NCI-H2029 (cell line): ENCODE data around the gene GOLIM4.

Experiments
- DNase-seq: peaks from one replicate; lab custom pipeline; 2025; lab: John Stamatoyannopoulos, UW

Gene GOLIM4

DNA sequence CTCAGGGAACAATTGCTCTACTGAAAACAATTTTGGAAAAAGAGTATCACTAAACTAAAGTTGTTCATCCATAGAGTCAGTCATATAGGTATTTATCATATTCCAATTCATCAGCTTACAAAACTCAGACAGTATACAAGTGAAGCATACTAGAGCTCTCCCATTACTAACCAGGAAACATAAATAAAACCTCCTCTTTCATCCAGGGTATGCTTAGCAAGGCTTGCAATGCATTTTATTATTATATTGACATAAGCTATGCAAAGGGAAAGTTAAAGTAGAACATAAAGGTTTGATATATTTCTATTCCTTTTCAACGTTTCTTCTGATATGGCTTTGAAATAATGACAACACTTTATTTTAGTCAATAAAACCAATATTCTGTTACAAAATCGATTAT lies 106.7 kb downstream of the GOLIM4 start:
- DNase-seq = no peak

DNA sequence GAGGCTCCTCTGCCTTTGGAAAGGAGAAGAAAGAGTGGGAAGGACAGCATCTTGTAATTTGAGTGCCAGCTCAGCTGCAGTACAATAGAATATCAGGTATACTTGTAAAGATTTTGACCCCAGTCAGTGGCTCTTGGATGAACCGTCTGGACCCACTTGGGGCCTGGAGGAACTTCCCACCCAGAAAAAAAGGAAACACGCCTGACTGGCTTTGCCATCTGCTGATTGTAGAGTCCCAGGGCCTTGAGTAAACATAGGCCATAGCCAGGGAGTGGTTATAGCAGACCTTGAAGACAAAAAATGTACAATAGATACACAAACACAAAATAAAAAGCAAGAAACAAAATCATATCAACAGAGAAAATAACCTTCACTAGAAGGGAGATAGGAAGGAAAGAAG lies 112.1 kb downstream of the GOLIM4 start:
- DNase-seq = peak; percentile 16

DNA sequence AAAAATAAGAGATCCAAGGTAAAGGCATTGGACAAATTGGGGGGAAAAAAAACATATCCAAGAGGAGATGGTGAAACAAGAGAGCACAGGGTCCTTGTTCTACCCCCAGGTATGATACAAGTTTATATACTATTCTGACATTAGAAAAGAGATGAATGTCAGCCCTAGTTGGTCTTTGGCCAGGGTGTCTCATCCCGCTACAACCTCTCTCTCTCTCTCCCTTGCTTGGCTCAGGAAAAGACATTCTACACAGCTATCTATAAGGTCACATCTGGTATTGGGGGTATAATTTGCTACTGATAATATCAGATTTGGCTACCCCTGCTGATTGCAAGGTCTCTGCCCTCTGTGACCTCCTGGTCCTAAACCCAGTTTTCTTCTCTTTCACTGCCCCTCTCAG lies 117.2 kb downstream of the GOLIM4 start:
- no peak for DNase-seq

DNA sequence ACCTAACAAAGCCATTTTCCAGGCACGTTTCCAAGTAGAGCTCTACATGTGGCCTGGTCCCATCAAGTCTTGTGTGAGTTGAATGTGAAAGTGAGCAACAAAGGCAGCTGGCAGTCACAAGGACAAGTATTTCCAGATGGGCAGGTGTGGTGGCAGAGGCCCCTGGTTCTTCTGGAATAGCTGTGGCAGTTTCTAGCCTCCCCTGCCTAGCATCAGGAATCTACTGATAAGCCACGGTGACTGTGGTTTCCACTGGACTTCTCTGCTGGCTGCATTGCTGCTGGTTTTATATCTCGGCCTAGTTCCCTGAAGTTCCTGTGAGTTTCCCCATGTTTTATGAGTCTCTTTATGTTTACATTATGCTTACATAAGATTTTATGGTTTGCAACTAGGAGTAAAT lies 117.7 kb downstream of the GOLIM4 start:
- peak; percentile 67 for DNase-seq

DNA sequence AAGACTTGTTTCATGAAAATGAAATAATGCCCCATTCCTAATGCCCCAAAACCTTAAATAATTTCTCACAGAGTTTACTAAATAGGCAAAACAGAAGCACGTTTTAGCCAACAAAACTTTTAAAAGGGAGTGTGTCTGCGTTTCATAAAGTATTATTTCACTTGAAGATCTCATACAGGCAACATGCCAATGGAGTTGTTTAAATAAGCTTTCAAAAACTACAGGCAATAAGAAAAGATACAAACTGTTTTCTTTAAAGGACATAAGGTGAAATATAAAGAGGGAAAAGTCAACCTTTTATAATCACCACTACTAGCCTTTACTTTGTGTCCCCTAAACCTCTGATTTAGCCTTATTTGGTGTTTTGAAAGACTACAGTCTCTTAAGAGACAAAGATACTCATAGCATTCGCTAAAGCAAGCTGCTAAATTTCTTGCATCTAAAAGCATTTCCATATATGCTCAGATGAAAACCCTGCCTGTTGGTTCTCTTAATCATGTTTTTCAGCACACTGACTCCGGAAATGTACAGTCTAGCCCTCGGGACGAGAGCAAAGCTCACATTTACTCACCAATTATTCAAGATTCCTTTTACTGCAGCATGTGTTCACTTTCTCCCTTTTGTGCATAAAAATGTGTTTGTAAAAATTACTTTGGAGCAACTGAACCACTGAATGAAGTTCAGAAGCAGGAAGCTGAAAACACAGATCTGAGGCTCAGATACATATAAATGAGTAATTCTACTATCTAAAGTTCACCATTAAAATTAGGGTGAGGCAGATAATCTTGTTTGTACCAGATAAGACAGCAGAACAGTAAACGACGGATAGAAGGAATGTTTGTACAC lies 119.0 kb downstream of the GOLIM4 start:
- DNase-seq = no peak

DNA sequence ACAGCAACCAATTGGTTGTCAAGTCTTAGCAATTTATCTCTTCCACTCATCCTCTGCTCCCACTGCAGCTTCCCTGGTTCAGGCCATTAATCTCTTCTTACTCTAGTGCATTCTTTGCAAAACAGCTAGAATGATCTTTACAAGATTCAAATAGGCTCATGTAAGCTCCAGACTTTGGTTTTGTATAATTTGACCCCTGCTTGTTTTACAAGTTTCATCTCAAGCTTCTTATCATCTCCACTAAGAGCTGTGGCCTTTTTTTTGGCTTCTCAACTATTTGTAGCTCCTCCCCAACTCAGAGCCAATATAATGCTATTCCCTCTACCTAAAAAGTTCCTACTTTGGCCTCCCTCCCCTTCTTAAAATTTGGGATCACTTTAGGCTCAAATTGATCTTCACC lies 121.8 kb downstream of the GOLIM4 start:
- DNase-seq = no peak

DNA sequence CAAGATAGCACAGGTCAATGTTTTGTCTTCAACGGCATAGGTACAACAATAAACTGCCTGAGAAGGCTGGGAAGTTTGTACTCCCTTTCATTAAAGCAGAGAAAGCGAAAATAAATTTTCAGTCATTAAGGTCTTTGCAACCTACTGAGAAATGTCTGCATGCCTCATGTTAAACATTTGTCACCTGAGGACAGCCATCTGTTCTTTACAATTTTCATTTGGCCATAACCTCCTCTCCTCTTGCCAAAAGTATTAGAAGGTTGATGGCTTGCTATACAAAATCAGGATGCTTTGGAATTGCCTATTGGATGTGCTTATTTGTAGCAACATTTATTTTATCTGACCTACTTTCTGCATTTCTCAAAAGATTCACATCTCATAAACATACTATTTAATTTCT lies 122.7 kb downstream of the GOLIM4 start:
- no peak for DNase-seq

DNA sequence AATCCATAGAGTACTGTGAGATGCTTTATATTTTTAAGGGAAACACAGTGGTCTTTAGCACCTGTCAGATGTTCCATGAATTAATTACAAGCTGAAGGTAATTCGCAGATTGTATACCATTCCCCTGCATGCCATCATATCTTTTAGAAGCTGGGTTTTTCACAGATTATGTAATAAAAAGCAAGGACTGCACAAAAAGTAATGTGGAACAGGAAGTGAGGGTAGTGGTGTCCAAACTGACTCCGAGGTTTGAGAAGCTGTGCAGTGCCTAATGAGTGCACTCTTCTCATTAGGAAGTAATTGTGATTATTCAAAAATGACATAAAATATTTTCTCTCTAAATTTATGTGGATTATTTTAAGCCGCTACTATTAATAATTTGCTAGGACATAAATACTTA lies 123.2 kb downstream of the GOLIM4 start:
- DNase-seq = no peak

DNA sequence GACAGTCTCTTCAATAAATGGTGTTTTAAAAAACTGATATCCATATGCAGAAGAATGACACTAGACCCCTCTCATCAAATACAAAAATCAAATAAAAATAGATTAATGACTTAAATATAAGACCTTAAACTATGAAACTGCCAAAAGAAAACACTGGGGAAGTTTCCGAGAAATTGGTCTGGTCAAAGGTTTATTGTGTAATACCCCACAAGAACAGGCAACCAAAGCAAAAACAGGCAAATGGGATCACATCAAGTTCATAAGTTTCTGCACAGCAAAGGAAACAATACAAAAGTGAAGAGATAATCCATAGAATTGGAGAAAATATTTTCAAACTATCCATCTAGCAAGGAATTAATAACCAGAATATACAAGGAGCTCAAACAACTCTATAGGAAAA lies 126.2 kb downstream of the GOLIM4 start:
- DNase-seq = no peak

DNA sequence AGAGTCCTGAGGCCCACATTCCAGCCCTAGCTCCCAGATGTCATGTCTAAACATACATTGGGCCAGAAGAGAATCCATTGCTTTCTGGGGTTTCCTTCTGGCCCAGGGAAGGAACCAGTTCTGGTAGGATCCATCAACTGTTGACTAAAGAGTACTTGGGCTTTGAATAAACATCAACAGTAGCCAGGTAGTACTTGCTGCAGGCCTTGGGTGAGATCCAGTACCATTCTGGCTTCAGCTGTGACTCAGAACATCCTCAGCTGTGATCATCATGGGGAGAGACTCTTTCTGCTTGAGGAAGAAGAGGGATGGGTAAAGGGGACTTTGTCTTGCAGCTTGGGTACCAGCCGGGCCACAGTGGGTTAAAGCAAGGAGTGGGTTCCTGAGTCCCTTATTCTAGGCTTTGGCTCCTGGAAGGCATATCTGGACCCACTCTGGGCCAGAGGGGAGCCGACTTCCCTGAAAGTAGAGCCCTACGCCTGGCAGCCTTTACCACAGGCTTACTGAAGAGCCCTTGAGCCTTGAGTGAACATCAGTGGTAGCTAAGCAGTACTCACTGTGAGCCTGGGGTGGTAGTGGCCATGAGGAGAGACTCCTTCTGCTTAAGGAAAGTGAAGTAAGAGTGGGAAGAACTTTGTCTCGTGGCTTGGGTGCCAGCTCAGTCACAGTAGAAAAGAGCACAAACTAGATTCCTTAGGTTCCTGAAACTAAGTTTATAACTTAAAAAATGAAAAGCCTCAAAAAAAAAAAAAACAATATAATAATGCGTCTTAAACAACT lies 128.3 kb downstream of the GOLIM4 start:
- DNase-seq = peak; percentile 70
